ENCODE results near the gene IP6K1. TPM values are rescaled to one million over a fixed set of nuclear protein-coding genes. Genes with fewer than 3 reads are reported as not detected.

Gene IP6K1
- total RNA-seq, 1 experiment from 2014 or later = 44.8 TPM

DNA sequence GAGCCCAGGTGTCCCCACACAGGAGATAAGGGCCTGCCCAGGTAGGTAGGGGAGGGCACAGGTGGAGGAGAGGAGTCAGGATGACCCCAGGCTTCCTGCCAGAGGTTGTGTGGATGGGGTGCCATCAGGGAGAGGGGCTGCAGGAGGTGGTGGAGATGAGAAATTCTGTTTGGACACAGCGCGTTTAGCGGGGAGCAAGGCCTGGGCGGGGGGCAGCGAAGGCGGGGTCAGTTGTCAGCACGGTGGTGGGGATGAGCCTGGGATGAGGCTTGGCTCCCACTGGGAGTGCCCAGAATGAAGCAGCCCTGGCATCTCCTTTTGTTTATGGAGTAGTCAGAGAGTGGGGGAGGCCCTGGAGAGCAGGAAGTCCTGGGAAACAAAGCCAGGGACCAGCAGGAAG, 82.4 kb downstream of the IP6K1 start:
- no peak for TF ChIP-seq CTCF (IDR thresholded peaks at IDR 0.05; ENCODE audit: unreplicated experiment)
- Mint-ChIP-seq H3K9me3 (ENCODE audit: unreplicated experiment) (no peaks in the 10 kb centered on the region), H3K27me3 (ENCODE audit: insufficient read depth, unreplicated experiment) (no peaks in the 10 kb centered on the region), H3K4me1 (ENCODE audit: insufficient read depth, unreplicated experiment) (peaks cover 14% of the 10 kb centered on the region), H3K36me3 (ENCODE audit: insufficient read depth, unreplicated experiment) (no peaks in the 10 kb centered on the region), H3K4me3 (ENCODE audit: unreplicated experiment) (no peak overlapping the region), H3K27ac (ENCODE audit: low read depth, unreplicated experiment) (no peak overlapping the region)
- DNase-seq (ENCODE audit: unreplicated experiment) = no peak
- intact Hi-C loops (cut with micrococcal nuclease) = loop anchor here (1.0 kb wide), 2 partner anchors 135 to 202 kb away; no protein-coding TSS in a partner anchor
- CTCF ChIA-PET = interaction anchor here (0.6 to 1.1 kb wide), 6 partner anchors 8 to 202 kb away, joined by 3 to 5 read pairs (median 3); no protein-coding TSS in a partner anchor
- POLR2A ChIA-PET = no interaction called here
- no TSS peak for BruUV-seq (replicated peaks)

DNA sequence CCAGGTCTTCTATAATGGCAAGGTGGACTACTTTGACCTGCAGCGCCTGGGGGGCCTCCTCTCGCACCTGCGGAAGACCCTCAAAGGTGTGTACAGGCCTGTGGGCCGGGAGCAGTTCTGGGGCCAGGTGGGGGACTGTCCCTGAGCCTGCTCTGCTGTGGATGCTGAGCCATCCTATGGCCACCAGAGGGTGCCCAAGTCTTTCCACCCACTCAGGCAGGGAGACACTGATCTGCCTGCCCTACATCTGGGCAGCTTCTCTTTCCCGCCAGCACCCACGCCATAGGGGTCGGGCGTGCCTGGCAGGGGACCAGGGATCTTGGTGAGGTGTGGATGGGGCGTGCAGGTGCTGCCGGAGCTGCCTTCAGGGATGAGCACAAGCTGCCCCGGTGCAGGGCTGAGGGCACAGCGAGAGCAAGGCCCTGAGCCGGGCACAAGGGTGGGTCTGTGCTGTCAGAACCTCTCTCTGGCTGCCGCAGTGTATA, 82.9 kb downstream of the IP6K1 start:
- DNase-seq (ENCODE audit: unreplicated experiment) = peak; percentile 79
- H3K4me1 Mint-ChIP-seq (ENCODE audit: insufficient read depth, unreplicated experiment) = peaks cover 14% of the 10 kb centered on the region
- peak; percentile 90 for TF ChIP-seq CTCF (IDR thresholded peaks at IDR 0.05; ENCODE audit: unreplicated experiment)
- intact Hi-C loops (cut with micrococcal nuclease) = loop anchor here (1.0 kb wide), 2 partner anchors 136 to 203 kb away; no protein-coding TSS in a partner anchor
- no peaks in the 10 kb centered on the region for H3K9me3 Mint-ChIP-seq (ENCODE audit: unreplicated experiment)
- BruUV-seq (replicated peaks) = no TSS peak
- H3K36me3 Mint-ChIP-seq (ENCODE audit: insufficient read depth, unreplicated experiment) = no peaks in the 10 kb centered on the region
- H3K27me3 Mint-ChIP-seq (ENCODE audit: insufficient read depth, unreplicated experiment) = no peaks in the 10 kb centered on the region
- no peak overlapping the region for H3K27ac Mint-ChIP-seq (ENCODE audit: low read depth, unreplicated experiment)
- ChIA-PET POLR2A (no interaction called here), CTCF (interaction anchor here (0.6 to 1.1 kb wide), 6 partner anchors 8 to 203 kb away, joined by 3 to 5 read pairs (median 3); no protein-coding TSS in a partner anchor)
- H3K4me3 Mint-ChIP-seq (ENCODE audit: unreplicated experiment) = no peak overlapping the region

DNA sequence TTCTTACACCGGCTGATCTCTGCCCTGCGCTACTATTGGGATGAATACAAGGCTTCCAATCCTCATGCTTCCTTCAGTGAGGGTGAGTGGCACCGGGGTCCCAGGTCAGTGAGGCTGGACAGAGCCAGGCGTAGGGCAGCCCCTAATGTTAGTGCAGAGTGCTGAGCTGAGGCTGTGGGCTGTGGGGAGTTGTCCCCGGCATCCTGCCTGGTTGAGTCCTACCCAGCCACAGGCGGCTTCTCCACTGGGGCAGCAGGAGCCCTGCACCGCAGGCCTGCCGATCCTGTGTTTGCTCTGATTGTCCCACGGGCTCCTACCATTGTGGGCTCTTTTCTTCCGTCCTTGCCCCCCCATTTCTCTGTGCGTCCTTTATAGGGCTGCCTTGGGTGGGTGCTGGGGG, 83.7 kb downstream of the IP6K1 start:
- BruUV-seq (replicated peaks) = no TSS peak
- Mint-ChIP-seq H3K27ac (ENCODE audit: low read depth, unreplicated experiment) (no peak overlapping the region), H3K36me3 (ENCODE audit: insufficient read depth, unreplicated experiment) (no peaks in the 10 kb centered on the region), H3K4me3 (ENCODE audit: unreplicated experiment) (no peak overlapping the region), H3K9me3 (ENCODE audit: unreplicated experiment) (no peaks in the 10 kb centered on the region), H3K27me3 (ENCODE audit: insufficient read depth, unreplicated experiment) (no peaks in the 10 kb centered on the region), H3K4me1 (ENCODE audit: insufficient read depth, unreplicated experiment) (peaks cover 11% of the 10 kb centered on the region)
- ChIA-PET CTCF (interaction anchor here (0.6 to 2.4 kb wide), 4 partner anchors 10 to 188 kb away, joined by 3 to 15 read pairs (median 4); no protein-coding TSS in a partner anchor), POLR2A (interaction anchor here (0.6 kb wide), 1 partner anchor 12 kb away, joined by 3 read pairs; no protein-coding TSS in a partner anchor)
- no peak for TF ChIP-seq CTCF (IDR thresholded peaks at IDR 0.05; ENCODE audit: unreplicated experiment)
- intact Hi-C loops (cut with micrococcal nuclease) = loop anchor here (1.0 kb wide), 2 partner anchors 137 to 204 kb away; no protein-coding TSS in a partner anchor
- no peak for DNase-seq (ENCODE audit: unreplicated experiment)

DNA sequence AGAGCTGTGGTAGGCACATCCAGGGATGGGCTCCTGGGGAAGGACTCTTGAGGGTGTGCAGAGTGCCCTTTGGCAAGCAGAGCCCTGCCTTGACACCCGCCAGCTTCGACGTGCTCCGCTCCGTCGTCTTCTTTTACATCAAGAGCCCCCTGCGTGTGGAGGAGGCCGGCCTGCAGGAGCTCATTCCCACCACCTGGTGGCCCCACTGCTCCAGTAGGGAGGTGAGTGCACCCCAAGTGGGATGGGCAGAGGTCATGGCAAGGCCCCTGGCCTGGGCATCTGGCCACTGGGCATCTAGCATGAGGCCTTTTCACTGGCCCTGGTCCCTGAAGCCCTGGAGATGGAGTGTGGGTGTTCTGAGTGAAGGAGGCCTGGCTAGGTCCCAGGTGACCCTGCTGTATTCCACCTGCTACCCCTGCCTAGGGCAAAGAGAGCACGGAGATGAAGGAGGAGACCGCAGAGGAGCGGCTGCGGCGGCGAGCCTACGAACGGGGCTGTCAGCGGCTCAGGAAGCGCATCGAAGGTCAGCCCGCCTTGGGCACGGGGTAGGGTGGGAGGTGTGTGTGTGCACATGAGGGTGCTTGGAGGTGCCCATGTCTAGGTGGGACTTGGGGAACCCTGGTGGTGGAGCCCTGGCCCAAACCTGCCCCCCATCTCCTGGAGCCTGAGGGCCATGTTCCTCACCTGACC, 84.8 kb downstream of the IP6K1 start:
- ChIA-PET POLR2A (interaction anchor here (1.8 kb wide), 1 partner anchor 22 kb away, joined by 4 read pairs; the partner anchor contains the start of gene GMPPB), CTCF (interaction anchor here (0.6 to 2.4 kb wide), 15 partner anchors 9 to 732 kb away, joined by 3 to 15 read pairs (median 3); partner anchors contain the start of gene IP6K1)
- intact Hi-C loops (cut with micrococcal nuclease) = no loop called here

More for the DNA sequence above, 84.8 kb downstream of the IP6K1 start:
- H3K36me3 Mint-ChIP-seq (ENCODE audit: insufficient read depth, unreplicated experiment) = peaks cover 4% of the 10 kb centered on the region
- no peaks in the 10 kb centered on the region for H3K4me1 Mint-ChIP-seq (ENCODE audit: insufficient read depth, unreplicated experiment)
- no peak overlapping the region for H3K27ac Mint-ChIP-seq (ENCODE audit: low read depth, unreplicated experiment)
- no TSS peak for BruUV-seq (replicated peaks)
- H3K9me3 Mint-ChIP-seq (ENCODE audit: unreplicated experiment) = no peaks in the 10 kb centered on the region
- H3K4me3 Mint-ChIP-seq (ENCODE audit: unreplicated experiment) = no peak overlapping the region
- DNase-seq (ENCODE audit: unreplicated experiment) = no peak
- no peak for TF ChIP-seq CTCF (IDR thresholded peaks at IDR 0.05; ENCODE audit: unreplicated experiment)
- no peaks in the 10 kb centered on the region for H3K27me3 Mint-ChIP-seq (ENCODE audit: insufficient read depth, unreplicated experiment)
